A549 (cell line): ENCODE data around the gene VNN1.

Experiments
- JUN ChIP-seq, 2 experiments: fragments of >200 bp; sonication (Bioruptor Twin); formaldehyde crosslinking; IDR thresholded peaks; 2 replicates in 1 of 2; 3 replicates in 1 of 2; pipeline ENCODE4 v1.6.1; 2016 to 2017
- MAFK ChIP-seq: fragments of 450-650 bp; IDR thresholded peaks from 2 replicates; pipeline ENCODE4 v1.6.1; 2014; ENCODE audit not compliant: partially characterized antibody
- NR3C1 ChIP-seq: fragments of >200 bp; sonication (Bioruptor Twin); formaldehyde crosslinking; IDR thresholded peaks from 3 replicates; pipeline ENCODE4 v1.6.1; 2017
- POLR2A ChIP-seq: IDR thresholded peaks from 2 replicates; pipeline ENCODE4 v1.6.1; 2012; ENCODE audit warnings: mild to moderate bottlenecking, low read length
- RFX5 ChIP-seq: fragments of 450-650 bp; IDR thresholded peaks from 2 replicates; pipeline ENCODE4 v1.7.1; 2014; ENCODE audit warnings: antibody characterized with exemption, mild to moderate bottlenecking, moderate library complexity
- TP53 ChIP-seq: fragments of 250-450 bp; sonication (Bioruptor Pico); IDR thresholded peaks from 2 replicates; pipeline ENCODE4 v1.5.0; 2021; ENCODE audit warnings: mild to moderate bottlenecking, moderate library complexity
- TF ChIP-seq, protein P1 (sequence below): fragments of >200 bp; sonication (Bioruptor Twin); formaldehyde crosslinking; IDR thresholded peaks from 3 replicates; pipeline ENCODE4 v1.5.1; 2016
- TF ChIP-seq, protein P2 (sequence below): fragments of 250-450 bp; sonication (Bioruptor Pico); IDR thresholded peaks from 2 replicates; pipeline ENCODE4 v1.5.0; 2020; ENCODE audit warnings: low read depth, mild to moderate bottlenecking, moderate library complexity
- TF ChIP-seq, protein P3 (sequence below): fragments of 450-650 bp; IDR thresholded peaks from 2 replicates; pipeline ENCODE4 v1.6.1; 2014; ENCODE audit warnings: antibody characterized with exemption
- TF ChIP-seq, protein P4 (sequence below): fragments of 200-600 bp; sonication (generic); IDR thresholded peaks from 2 replicates; pipeline ENCODE4 v1.6.1; 2016; ENCODE audit warnings: antibody characterized with exemption, mild to moderate bottlenecking, moderate library complexity

DNA sequence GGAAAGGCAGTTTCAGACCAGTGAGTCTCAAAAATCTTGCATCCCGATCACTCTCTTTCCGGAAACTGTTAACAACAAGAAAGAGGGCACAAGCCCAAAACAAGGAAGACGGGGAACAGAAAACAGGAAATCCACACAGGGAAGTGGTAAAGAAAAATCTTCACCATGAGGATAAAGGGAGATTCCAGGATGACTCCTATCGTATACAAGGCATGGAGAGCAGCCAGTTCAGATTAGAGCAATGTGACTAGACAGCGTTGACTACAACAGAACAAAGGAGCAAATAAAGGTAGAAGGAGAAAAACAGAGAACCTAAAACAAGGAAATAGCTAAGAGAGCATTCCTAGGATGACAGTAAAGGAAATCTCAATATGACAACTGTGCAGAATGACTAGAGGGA lies 26.5 kb downstream of the VNN1 start:
- TF ChIP-seq, protein P1, sequence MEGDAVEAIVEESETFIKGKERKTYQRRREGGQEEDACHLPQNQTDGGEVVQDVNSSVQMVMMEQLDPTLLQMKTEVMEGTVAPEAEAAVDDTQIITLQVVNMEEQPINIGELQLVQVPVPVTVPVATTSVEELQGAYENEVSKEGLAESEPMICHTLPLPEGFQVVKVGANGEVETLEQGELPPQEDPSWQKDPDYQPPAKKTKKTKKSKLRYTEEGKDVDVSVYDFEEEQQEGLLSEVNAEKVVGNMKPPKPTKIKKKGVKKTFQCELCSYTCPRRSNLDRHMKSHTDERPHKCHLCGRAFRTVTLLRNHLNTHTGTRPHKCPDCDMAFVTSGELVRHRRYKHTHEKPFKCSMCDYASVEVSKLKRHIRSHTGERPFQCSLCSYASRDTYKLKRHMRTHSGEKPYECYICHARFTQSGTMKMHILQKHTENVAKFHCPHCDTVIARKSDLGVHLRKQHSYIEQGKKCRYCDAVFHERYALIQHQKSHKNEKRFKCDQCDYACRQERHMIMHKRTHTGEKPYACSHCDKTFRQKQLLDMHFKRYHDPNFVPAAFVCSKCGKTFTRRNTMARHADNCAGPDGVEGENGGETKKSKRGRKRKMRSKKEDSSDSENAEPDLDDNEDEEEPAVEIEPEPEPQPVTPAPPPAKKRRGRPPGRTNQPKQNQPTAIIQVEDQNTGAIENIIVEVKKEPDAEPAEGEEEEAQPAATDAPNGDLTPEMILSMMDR = no peak
- TF ChIP-seq NR3C1 (no peak), MAFK (no peak), POLR2A (no peak), JUN (IDR thresholded peaks at IDR 0.05) (no peak), TP53 (no peak), RFX5 (no peak)
- TF ChIP-seq, protein P2, sequence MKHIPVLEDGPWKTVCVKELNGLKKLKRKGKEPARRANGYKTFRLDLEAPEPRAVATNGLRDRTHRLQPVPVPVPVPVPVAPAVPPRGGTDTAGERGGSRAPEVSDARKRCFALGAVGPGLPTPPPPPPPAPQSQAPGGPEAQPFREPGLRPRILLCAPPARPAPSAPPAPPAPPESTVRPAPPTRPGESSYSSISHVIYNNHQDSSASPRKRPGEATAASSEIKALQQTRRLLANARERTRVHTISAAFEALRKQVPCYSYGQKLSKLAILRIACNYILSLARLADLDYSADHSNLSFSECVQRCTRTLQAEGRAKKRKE = no peak
- TF ChIP-seq, protein P3, sequence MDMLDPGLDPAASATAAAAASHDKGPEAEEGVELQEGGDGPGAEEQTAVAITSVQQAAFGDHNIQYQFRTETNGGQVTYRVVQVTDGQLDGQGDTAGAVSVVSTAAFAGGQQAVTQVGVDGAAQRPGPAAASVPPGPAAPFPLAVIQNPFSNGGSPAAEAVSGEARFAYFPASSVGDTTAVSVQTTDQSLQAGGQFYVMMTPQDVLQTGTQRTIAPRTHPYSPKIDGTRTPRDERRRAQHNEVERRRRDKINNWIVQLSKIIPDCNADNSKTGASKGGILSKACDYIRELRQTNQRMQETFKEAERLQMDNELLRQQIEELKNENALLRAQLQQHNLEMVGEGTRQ = no peak
- TF ChIP-seq, protein P4, sequence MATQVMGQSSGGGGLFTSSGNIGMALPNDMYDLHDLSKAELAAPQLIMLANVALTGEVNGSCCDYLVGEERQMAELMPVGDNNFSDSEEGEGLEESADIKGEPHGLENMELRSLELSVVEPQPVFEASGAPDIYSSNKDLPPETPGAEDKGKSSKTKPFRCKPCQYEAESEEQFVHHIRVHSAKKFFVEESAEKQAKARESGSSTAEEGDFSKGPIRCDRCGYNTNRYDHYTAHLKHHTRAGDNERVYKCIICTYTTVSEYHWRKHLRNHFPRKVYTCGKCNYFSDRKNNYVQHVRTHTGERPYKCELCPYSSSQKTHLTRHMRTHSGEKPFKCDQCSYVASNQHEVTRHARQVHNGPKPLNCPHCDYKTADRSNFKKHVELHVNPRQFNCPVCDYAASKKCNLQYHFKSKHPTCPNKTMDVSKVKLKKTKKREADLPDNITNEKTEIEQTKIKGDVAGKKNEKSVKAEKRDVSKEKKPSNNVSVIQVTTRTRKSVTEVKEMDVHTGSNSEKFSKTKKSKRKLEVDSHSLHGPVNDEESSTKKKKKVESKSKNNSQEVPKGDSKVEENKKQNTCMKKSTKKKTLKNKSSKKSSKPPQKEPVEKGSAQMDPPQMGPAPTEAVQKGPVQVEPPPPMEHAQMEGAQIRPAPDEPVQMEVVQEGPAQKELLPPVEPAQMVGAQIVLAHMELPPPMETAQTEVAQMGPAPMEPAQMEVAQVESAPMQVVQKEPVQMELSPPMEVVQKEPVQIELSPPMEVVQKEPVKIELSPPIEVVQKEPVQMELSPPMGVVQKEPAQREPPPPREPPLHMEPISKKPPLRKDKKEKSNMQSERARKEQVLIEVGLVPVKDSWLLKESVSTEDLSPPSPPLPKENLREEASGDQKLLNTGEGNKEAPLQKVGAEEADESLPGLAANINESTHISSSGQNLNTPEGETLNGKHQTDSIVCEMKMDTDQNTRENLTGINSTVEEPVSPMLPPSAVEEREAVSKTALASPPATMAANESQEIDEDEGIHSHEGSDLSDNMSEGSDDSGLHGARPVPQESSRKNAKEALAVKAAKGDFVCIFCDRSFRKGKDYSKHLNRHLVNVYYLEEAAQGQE = no peak
